HTERT RPE-1 (cell line): ENCODE data around the gene HRH4.

Experiments
- in situ Hi-C: fragments of 300-500 bp; cut with MboI; formaldehyde crosslinking; loops from 4 replicates; pipeline ENCODE4 v1.14.3; 2020; ENCODE audit warnings: low sequenced_read_pairs

Gene HRH4

DNA sequence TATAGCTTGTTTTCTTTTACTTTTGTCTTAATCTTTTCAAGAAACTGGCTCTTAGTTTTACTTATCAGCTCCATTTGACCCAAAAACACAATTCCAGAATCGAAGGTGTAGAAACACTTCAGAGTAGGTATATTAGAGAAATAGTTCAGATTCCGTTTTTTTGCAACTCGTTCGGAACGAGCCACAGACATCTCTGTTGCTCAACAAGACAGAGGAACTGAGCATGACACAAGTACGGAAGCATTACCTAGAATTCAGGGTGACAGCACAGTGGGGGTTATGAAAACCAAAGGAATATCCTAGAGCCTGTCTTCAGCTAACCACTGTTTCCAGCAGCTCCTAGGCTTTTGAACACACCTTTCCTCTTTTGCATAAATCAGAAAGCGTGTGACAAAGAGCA, 5.0 kb downstream of the HRH4 start:
- in situ Hi-C loops, result no loop called here

DNA sequence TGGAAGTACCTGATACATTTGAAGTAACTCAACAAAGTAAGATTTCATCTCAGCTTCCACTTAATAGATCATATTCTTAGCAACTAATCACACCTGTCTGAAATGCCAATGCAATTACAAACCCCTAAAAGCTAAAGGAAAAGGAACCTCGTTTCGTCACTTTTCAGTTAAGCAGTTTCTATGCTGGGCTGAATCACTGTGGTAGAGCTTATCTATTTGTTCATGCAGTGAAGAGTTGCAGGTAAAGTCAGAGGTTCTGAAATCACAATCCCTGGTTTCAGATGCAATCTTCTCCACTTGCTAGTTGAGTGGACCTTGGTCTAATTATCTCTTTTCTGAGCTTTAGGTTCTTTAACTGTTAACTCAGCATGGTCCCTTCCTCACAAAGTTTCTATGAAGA, 6.3 kb downstream of the HRH4 start:
- in situ Hi-C loops, result no loop called here

DNA sequence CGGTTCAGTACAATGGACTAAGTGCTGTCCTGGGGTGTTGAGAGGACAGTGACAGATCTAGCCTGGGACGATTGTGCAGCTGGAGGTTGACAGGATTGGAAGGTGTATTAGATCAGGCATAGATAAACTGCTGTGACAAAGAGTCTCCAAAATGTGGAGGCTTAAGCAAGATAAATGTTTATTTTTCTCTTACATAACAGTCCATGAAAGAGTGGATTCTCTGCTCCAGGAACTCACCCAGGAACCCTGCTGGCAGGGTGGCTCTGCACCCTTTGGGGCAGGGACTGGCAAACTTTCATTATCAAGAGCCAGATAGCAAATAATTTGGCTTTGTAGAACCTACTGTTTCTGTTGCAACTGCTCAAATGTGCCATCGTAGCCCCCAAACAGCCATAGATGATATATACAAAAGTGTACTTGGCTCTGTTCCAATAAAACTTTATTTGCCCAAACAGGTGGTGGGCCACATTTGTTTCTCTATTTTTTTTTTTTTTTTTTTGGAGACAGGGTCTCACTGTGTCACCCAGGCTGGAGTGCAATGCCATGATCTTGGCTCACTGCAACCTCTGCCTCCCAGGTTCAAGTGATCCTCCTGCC, 9.7 kb downstream of the HRH4 start:
- in situ Hi-C loops, result no loop called here

DNA sequence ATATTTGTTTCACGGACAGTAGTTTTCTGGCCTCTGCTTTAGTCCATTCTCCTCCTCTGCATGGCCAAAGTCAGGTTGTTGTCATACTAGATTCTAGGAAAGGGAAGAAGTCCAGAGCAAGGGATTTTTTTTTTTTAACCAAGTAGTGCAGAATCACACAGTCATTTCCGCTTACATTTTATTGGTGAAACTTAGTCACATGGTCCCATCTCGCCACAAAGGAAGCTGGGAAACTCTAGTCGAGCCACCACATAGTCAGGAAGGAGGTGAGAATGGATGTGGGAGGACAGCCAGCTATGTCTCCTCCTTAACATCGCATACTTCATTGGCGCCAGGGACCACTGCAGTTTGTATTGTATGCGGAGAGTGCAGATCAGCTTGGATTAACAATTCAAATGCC, 10.4 kb downstream of the HRH4 start:
- in situ Hi-C loops, result no loop called here

DNA sequence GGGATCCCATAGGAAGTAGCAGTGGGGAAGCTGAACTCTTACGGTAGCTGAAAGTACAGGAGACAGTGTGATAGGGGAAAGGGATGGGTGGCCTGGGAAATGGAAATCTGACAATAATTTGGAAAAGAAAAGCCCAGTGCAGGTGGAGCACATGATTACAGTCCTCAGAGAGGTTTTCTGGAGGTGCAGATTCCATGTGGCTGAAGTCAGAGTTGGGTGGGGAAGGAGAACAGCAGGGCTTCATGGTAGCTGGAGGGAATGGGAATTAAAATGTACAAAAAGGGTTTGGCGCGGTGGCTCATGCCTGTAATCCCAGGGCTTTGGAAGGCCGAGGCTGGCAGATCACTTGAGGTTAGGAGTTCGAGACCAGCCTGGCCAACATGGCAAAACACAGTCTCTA, 12.2 kb downstream of the HRH4 start:
- in situ Hi-C loops, result no loop called here

DNA sequence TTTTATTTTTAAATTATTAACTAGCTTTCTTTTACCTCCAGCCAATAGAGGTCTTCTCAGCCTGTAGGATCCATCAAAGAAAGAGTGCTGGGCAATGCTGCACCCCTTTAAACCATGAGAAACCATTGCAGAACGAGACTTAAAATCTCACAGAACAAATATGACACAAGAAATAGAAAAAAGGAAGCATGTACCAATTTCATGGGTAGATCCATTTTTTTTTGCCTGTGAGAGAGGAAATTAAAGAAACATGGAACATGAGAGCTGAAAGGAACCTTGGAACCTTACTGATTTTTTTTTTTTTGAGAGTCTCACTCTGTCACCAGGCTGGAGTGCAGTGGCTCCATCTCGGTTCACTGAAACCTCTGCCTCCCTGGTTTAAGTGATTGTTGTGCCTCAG, 14.0 kb downstream of the HRH4 start:
- in situ Hi-C loops, result no loop called here

DNA sequence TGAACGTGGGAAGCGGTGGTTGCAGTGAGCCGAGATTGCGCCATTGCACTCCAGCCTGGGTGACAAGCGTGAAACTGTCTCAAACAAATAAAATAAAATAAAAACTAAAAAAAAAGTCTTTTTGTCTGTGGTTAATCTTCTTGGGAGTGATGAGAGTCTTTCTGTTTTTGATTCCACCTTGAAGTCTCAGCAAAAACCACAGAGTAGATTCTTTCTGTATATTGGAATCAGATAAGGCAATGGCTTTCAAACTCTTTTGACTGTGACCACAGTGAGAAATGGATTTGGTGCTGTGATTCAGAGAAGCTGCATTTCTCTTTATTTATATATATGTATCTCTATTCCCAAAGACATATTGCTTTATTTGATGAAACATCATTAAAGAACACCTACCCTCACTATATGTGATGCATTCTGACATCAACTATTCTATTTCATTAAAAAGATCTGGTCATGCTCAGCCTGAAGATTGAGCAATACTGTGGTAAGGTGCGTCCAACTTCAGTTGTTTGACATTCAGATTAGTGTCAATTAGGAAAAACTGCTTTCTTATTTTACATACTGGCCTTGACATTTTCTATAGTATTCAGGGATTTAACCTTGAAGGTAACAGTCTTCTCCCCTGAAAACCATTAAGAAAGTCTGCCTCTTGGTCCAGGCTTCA, 15.6 kb downstream of the HRH4 start:
- in situ Hi-C loops, result no loop called here

DNA sequence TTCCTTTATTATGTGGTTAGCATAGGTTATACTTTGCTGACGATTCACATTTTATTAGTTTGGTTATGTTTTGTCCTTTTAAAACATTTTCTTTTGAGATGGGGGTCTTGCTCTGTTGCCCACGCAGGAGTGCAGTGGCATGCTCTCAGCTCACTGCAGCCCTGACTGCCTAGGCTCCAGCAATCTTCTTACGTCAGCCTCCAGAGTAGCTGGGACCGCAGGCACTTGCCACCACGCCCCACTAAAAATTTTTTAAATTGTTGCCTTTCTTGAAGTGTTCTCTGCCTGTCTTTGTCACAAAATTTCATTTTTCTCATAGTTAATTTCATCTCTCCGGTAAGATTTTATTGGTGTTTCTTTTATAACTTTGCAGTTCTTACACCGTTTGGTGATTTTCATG, 18.9 kb downstream of the HRH4 start:
- in situ Hi-C loops, result no loop called here

DNA sequence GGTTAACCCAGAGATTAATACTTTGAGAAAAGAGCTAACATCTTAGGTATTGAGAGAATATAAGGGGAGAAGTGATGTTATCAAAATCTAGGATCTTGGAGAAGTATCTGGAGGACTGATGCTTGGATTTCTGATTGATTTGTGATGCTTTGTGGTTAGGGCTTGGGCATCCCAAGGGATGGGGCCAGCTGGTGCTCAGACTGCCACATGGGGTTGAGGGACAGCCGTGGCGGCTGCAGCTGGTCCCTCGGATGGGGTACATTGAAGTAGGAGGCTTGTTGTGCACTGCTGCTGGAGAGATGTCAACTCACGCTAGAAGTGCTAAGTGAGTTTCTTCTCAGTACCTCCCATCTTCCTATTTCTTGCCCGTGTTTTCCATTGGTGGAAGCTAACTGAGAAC, 22.4 kb downstream of the HRH4 start:
- in situ Hi-C loops, result no loop called here

DNA sequence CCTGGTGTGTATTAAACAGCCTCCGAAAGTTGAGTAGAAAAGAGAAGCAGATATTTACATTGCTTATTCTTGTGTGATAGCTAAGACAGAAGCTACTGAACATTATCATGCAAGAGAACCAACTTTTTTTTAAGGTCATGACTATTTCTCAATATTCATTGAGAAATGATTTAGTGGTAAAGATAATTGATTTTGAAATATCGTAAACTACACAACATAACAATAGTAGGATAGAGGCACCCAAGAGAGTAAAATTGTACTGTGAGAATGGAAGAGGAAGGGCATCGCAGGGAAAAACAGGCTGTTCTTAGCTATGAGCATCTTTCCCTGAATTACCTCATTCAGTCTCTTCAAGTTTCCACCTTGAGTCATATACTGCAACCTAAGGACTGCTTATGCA, 25.2 kb downstream of the HRH4 start:
- in situ Hi-C loops, result no loop called here

DNA sequence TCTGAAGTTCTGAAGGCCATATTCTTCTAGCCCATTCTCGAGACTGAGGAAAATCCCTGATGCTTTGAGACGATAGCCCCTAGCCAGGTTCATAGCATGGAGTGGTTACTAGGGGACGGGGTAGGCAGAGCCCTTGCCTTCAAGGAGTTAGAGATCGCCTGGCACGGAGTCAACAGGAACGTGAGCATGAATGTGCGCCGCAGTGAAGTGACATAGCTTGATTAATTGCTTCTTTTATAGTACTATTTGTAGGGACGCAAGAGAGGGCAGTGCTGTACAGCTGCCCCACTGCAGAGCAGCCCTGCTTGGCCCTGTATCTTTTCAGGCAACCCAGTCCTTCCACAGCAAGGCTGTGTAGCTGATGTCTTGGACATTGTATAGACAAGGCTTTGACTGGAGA, 26.2 kb downstream of the HRH4 start:
- in situ Hi-C loops, result no loop called here

DNA sequence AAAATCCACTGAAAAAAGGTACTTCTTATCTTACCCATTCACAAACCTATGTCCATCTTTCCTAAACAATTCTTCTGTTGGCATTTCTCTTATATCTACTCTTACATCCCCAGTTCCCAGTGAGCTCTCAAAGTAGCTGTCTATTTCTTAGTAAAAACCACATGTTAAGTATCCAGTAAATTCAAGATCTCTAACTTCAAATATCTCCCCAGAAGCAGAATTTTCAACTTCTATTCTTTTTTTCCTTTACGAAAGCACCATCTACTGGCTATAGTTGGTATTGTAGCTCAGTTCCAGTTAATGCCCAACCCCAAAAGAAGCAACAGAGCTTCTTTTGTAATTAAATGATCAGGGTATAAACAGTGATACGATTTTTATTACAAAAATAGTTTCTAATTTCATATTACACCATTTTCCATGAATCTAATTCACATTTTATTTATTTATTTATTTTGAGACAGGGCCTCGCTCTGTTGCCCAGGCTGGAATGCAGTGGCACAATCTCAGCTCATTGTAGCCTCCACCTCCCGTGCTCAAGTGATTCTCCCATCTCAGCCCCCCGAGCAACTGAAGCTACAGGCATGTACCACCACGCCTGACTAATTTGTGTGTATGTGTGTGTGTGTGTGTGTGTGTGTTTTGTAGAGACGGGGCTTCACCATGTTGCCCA, 28.5 kb downstream of the HRH4 start:
- in situ Hi-C loops, result no loop called here

DNA sequence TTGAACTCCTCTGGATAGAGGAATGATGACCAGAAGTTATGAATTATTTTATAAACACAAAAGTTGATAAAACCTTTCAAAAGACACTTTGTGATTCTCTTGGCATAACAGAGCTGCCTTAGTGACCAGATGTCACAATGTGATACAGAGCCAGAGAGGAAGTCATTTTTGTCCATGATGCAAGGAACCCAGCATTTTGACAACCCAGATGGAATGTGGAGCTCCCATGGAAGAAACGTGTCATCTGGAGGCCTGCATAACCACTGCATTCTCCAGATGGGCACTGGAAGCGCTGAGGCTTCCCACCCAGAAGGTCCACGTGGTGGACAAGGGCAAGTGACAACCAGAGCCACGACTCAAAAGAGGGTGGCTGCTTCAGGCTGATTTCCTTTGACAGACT, 30.1 kb downstream of the HRH4 start:
- in situ Hi-C loops, result no loop called here

DNA sequence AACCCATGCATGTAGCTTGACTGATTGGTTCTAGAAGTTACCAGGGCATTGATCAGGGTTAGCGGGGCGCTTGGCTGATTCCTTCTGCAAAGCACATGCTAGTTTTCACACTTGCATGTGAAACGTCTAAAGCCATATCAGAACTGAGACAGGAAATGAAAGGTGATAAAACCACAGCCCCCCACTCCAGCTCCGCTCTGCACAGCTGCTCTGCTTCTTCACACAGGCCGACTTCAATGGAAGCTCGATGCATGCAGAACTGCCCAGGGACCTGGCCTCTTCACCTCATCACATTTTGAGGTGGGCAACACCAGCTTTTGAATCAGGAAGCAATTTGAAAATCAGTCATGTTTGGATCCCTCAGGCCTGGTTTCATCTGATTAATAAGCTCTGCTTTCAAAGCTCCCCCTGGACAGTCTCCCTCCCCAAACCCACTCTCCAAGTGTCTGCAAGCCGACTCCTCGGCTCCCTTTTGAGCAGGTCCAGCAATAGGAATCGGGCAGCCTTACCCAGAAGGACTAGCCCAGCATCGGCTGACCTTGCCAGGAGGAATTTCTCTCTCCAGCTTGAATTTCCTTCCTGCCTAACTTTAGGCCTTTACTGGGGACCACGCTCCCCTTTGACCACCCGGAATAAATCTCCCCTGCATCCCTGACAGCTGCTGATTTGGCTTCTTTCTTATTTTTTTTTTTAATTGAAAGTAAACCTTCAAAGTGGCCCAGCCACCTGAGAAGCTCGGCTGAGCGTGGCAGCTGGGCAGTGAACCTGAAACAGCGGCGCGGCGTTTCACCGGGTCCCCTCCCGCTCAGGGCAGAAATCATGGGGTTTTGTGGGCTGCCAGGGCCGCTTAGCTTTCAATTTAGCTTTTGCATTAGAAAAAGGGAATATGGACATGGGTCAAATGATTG, 31.7 kb downstream of the HRH4 start:
- in situ Hi-C loops, result no loop called here

DNA sequence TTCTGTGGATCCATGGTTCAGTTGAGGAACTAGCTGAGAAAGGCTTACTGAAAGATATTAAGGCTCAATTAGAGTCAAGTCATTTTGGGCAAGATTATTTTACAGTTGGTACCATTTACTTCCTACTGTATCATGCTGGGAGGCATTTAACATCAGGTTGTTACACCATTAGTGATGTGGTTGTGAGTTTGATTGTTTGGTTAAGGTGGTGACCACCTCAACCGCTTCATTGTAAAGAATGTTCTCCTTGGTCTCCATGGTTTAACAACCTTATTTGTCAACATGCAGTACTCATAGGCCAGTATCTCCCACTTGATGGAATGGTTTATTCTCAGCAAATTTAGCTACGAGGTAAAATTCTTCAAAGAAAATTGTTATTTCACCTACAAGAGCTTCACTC, 34.1 kb downstream of the HRH4 start:
- in situ Hi-C loops, result no loop called here

DNA sequence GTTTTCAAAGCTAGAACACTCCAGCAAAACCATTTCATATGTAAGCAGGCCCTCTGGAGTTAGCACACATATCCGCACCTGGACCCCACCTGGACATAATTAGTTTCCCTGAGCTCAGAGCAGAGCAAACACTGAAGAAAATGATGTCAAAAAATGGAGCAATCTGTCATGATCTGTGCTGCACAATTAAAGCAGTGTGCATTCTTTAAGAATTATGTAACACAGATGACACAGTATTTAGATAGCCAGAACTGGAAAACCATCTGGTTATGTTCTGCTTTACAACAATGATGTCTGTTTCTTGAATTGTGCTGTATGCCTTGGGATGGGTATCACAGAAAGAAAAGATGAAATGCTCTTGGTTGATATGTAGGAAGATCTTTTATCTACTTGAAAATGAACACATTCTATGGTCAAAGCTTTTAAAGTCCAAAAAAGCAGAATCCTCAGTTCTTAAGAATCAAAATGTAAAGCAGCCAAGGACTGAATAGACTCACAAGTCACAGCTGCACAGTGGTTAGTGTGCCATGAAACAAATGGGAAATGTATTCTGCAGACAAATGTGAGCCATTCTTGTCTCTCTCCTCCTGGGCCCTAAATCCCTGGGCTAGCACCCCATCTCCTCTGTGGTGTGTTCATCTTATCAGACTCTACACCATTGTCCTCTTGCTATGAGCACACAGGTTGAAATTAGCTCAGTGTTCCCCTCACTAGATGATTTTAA, 36.8 kb downstream of the HRH4 start:
- in situ Hi-C loops, result no loop called here

DNA sequence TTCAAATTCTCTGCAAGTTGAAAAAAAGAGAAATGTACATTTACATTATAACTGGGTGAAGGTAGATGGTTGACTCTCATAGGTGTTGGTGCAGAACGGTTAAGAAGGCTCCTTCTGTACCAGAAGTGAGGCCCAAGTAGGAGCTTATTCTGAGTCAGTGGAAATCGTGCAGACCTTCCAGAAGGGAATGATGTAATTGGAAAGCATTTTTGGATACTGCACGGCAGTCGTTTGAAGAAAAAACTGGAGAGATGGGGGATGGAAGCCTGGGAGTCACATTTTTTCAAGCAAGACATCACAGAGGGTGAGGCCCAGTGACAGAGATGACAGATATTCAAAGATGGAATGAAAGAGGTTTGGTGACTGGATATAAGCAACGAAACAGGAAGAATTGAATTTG, 39.4 kb downstream of the HRH4 start:
- in situ Hi-C loops, result no loop called here

DNA sequence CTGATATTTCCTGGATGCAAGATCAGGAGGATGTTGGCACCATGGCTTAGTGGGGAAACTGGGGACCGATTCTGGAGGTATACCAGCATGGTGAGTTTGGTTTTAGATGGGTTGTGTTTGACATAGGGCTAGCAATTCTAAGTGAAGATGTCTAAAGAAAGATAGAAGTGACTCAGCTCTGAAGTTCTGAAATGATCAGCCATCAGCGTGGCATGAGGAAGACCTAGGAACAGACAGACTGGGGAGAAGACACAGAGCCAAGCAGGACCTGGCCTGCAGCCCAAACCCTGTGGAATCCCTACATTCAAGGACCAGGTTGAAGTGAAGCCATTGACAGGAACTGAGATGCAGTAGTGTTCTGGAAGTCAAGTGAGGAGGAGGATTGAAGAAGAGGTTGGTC, 39.8 kb downstream of the HRH4 start:
- in situ Hi-C loops, result no loop called here

DNA sequence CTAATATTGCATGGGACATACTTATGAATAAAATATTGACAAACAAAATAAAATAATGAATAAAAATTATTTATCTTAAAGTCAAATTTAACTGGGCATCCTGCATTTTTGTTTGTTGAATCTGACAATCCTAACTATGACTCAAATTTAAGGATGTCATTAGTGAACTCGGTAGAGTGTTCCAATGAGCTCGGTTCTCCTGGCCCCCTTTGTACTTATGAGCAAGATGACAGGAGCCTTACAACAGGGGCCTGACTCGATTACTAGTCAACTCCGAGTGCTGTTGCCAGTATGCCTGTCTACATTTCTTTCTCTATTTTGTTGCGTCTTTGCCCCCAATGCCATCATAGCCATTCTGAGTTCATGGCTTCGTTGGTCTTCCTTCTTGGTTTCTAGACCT, 40.3 kb downstream of the HRH4 start:
- in situ Hi-C loops, result no loop called here

DNA sequence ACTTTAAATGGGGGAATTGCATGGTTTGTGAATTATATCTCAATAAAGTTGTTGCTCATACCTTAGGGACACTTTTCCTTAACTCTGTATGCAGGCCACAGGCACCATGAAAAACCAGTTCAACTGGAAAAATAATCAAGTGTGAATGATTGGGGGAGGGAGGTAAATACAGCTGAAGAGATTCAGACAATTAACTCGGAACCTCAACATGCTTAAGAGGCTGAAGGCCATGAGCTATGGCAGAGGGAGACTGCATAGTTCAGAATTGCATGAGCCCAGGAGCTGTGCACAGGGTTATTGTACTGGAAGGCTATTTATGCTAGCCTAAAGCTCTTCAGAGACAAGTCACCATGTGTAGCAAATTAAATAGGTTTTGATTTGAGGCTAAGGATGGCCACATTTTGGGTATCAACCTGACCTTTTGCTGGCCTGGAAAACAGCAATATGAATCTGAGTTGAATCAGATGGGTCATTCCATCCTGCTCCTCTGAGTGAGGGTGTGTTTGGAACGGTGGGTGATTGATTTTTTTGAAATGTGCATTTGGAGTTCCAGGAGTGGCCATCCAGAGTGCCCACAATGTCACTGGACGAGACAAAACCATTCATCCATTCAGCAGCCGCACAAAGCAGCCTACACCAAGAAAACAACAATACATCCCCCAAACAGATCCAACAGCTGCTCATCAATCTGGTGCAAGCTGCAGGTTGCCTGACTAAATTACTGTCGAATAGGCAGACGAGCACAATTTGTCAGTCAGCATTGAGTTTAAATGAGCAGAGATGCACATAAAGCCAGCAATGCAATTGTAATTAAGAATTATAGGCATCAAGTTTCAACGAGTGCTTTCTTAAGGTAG, 42.5 kb downstream of the HRH4 start:
- in situ Hi-C loops, result no loop called here
